Type B pancreatic cell (in vitro differentiated cells): ENCODE data around the gene NT5C. TPM values are rescaled to one million over a fixed set of nuclear protein-coding genes. Genes with fewer than 3 reads are reported as not detected.

ENCODE experiments used
- DNase-seq: peaks from one replicate; pipeline ENCODE4 v3.0.0; 2021; ENCODE audit warnings: mixed read lengths; ENCODE audit not compliant: unreplicated experiment; ENCODE audit errors: extremely low spot score
- H3K27ac Mint-ChIP-seq: 2 replicates; pipeline ENCODE4 v1.8.0; 2021; ENCODE audit warnings: mild to moderate bottlenecking, mixed read lengths
- H3K27me3 Mint-ChIP-seq: 2 replicates; pipeline ENCODE4 v1.8.0; 2021; ENCODE audit warnings: mixed read lengths
- H3K36me3 Mint-ChIP-seq: 2 replicates; pipeline ENCODE4 v1.8.0; 2021; ENCODE audit warnings: mixed read lengths
- H3K4me1 Mint-ChIP-seq: one replicate; pipeline ENCODE4 v1.8.0; 2021; ENCODE audit warnings: mixed read lengths; ENCODE audit not compliant: unreplicated experiment
- H3K4me3 Mint-ChIP-seq: 2 replicates; pipeline ENCODE4 v1.8.0; 2021; ENCODE audit warnings: mild to moderate bottlenecking, mixed read lengths
- H3K9me3 Mint-ChIP-seq: 2 replicates; pipeline ENCODE4 v1.8.0; 2021; ENCODE audit warnings: mixed read lengths
- total RNA-seq: library from RNA; stranded (reverse); gene quantifications from 2 replicates; pipeline ENCODE4 v1.2.1, GENCODE V29; 2021; ENCODE audit warnings: low replicate concordance
- TF ChIP-seq, protein P1 (sequence below): fragments of 200-600 bp; sonication (generic); conservative IDR thresholded peaks from 2 replicates; pipeline ENCODE4 v1.5.0; 2021; ENCODE audit warnings: antibody characterized with exemption, mild to moderate bottlenecking

The NT5C gene
- total RNA-seq, 1 donor from 2014 or later: 40.7 TPM

DNA sequence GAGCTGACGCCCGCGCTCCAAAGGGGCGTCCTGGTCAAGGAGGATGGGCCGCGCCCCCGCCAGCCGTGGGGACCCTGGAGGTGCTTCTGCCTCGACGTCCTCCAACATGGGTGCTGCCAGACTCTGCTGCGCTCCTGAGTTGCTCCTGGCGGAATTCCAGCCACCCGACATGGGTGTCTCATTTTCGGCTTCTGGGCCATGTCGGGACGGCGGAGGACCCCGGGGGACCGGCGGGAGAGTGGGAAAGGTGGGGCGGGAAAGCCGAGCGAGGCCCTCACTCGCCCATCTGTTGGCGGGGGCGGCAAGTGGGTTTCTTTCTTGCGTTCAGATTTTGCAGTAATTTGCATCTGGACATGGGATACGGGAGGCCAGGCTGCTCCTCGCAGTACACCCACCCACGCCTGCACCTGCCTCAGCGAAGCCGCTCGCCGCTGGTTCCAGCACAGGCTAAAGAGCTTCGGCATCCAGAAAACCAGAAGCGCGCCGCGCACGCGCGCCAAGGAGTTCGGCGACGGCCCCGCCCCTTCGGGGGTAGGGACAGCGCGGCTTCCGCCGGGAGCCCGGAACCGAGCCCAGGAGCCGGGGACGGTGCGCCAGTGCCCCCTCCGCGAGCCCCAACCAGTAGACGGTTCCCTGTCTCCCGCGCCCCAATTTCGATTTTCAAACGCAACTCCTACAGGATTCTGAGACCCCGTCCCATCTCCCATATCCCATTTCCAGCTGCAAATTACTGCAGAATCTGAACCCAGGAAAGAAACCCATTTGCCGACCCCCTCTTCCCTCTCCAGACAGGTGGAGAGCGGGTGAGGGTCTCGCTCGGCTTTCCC lies 21.9 kb downstream of the NT5C start, which contains the start of gene ARMC7:
ARMC7 (plus strand) TSS at position 563 of the 827 bp plus-strand sequence. CDS start 320 bp downstream, outside the sequence.
- TF ChIP-seq, protein P1, sequence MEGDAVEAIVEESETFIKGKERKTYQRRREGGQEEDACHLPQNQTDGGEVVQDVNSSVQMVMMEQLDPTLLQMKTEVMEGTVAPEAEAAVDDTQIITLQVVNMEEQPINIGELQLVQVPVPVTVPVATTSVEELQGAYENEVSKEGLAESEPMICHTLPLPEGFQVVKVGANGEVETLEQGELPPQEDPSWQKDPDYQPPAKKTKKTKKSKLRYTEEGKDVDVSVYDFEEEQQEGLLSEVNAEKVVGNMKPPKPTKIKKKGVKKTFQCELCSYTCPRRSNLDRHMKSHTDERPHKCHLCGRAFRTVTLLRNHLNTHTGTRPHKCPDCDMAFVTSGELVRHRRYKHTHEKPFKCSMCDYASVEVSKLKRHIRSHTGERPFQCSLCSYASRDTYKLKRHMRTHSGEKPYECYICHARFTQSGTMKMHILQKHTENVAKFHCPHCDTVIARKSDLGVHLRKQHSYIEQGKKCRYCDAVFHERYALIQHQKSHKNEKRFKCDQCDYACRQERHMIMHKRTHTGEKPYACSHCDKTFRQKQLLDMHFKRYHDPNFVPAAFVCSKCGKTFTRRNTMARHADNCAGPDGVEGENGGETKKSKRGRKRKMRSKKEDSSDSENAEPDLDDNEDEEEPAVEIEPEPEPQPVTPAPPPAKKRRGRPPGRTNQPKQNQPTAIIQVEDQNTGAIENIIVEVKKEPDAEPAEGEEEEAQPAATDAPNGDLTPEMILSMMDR: no peak
- Mint-ChIP-seq H3K4me3 (peak within 1 kb of the TSS; percentile 91), H3K27ac (peak within 1 kb of the TSS; percentile 83), H3K27me3 (peaks cover 4% of the 10 kb centered on the region), H3K4me1 (peaks cover 29% of the 10 kb centered on the region), H3K9me3 (no peaks in the 10 kb centered on the region), H3K36me3 (peaks cover 13% of the 10 kb centered on the region)
- DNase-seq: peak; percentile 92

DNA sequence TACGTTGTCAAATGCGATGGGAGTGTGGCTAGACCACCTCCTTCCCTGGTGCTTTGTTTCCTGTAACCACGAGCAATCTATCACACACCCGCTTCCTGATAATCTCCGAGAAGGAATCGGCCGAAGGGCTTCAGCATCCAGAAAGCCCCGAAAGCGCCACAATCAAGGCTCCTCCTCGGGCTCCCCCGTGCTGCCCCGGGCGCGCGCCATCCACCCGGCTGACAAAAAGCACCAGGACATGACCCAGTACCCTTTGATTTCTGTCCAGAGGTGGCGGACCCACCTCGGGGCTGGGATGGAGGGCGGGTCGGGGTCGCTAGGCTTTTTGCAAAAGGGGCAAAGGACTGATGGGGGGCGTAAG lies 22.5 kb downstream of the NT5C start:
- DNase-seq: no peak
- Mint-ChIP-seq H3K9me3 (no peaks in the 10 kb centered on the region), H3K4me1 (peaks cover 23% of the 10 kb centered on the region), H3K36me3 (peaks cover 13% of the 10 kb centered on the region), H3K4me3 (peak overlapping the region; percentile 91), H3K27ac (peak overlapping the region; percentile 78), H3K27me3 (peaks cover 4% of the 10 kb centered on the region)
- TF ChIP-seq, protein P1: no peak

- H3K4me3 Mint-ChIP-seq: peak overlapping the region; percentile 91
Observed at GRCh38 chr17:75108193-75108592, 23.3 kb downstream of the NT5C start.

DNA sequence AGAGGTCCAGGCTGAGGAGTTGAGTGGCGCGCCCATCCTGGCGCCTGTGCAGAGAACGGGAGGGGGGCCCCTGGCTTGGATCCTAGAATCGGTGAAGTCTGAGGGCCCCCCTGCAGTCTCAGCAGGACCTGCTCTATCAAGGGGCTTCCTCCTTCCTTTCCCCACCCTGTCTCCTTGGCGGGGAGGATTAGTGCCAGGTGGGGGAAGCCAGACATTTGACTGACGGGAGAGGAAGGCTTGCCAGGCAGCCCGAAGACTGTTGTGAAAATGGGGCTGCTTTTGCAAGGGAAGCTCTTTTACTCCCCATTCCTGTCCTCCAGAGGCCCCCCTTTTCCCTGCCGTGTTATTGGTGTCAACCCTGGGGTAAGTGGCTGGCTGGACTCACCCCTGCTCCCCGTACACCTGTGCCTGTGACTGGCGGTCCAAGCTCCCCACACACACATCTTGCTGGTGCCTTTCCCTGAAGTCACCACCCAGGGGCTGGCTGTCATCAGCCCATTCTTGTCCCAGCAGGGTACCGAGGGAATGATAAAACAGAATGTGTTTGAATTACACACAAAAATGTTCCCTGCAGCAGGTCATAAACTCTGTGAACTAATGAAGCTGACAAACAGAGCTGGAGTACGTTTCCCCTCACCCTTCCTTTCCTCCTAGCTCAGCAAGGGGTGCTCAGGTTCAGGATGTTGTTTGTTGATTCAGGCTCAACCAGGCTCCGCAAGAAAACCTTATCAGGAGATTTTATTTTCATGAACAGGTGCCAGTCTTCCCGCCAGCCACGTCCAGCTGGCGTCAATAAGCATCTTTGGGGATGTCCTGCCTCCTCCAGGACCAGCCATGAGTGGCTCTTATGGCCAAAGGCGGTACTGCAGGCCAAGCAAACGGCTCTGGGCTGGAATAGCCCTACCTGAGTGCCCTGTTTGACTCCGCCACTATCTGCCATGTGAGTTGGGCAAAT lies 26.1 kb downstream of the NT5C start:
- TF ChIP-seq, protein P1: peak; percentile 78
- peaks cover 10% of the 10 kb centered on the region for H3K36me3 Mint-ChIP-seq
- no peaks in the 10 kb centered on the region for H3K9me3 Mint-ChIP-seq
- H3K4me1 Mint-ChIP-seq: peaks cover 18% of the 10 kb centered on the region
- H3K4me3 Mint-ChIP-seq: peak overlapping the region; percentile 34
- H3K27ac Mint-ChIP-seq: peak overlapping the region; percentile 77
- no peak for DNase-seq
- peaks cover 4% of the 10 kb centered on the region for H3K27me3 Mint-ChIP-seq

More at GRCh38 chr17:75108193-75108592, 23.3 kb downstream of the NT5C start:
- Mint-ChIP-seq H3K36me3 (peaks cover 13% of the 10 kb centered on the region), H3K27ac (peak overlapping the region; percentile 78), H3K4me1 (peaks cover 21% of the 10 kb centered on the region), H3K27me3 (peaks cover 4% of the 10 kb centered on the region), H3K9me3 (no peaks in the 10 kb centered on the region)
- DNase-seq: no peak
- TF ChIP-seq, protein P1: no peak
